AG09319 (cell line): ENCODE data around the gene RPS19.

Experiments
- DNase-seq: peaks from one replicate; pipeline ENCODE4 v3.0.0-alpha.2; 2010; ENCODE audit warnings: low read depth; ENCODE audit errors: extremely low read depth
- CTCF ChIP-seq: IDR thresholded peaks from 2 replicates; pipeline ENCODE4 v1.5.1; 2011; ENCODE audit warnings: low read depth, mild to moderate bottlenecking, inconsistent platforms, low read length, moderate library complexity

RPS19 gene

DNA sequence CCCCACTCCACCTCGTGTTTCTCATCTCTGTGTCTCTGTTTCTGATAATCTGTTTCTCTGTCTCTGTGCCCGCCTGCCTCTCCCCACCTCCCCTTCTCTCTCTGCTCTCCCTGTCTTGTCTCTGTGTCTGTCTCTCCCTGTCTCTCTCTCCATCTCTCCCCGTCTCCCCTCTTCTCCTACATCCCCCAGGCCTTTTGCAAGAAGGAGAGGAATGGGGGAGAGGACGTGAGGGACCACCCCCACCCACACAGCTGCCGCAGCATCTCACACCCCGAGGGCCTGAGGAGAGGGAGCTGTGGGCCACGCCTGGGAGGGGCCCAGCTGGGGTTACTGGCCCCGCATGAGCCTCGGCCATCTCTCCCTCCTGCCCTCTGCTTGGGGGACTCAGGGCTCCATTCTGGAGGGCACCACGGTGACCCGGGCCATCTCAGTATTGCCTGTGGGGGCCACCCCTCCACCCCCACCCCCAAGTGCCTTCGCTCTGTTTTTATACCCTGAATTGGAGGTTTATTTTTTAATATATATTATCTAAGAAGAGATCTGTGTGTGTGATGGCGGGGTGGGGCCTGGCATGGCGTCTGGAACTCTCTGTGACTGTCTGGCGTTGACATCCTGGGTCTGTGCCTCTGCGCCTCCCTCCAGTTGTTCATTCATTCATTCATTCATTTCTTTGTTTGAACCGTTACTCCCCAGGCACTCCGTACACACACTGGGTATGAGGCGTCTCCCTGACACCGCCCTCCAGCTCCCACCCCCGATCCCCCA is 47.0 kb downstream of the RPS19 start:
- DNase-seq = no peak
- TF ChIP-seq CTCF = no peak

DNA sequence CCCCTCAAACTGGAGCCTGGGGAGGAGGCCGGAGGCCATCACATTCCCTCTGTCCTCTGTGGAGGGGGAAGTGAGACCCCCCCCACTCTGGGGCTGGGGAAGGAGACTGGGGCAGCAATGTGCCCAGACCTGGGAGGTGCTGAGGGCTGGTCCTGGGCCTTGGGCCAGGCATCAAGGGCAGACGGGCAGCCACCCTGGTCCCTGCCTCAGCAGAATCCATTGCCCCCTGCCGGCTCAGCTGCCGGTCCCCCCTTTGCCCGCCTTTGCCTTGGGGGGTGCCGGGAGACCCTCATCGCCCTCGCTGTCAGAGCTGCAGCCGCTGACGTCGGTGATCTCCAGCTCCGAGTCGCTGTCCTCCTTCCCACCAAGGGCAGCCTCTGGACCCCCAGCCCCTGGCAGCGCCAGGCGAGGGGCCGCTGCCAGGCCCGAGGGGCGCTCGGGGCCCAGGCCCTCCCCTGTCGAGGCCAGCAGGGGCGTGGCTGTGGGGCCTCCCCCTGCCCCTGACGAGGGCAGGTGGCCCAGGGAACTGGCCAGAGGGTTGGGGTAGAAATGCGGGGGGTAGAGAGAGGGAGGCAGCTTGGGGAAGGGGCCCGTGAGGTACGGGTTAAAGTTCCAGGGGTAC is 48.0 kb downstream of the RPS19 start:
- no peak for TF ChIP-seq CTCF
- DNase-seq = no peak

GRCh38 chr19:41908724-41909464 is 48.8 kb downstream of the RPS19 start:
- DNase-seq = no peak
- TF ChIP-seq CTCF = no peak

DNA sequence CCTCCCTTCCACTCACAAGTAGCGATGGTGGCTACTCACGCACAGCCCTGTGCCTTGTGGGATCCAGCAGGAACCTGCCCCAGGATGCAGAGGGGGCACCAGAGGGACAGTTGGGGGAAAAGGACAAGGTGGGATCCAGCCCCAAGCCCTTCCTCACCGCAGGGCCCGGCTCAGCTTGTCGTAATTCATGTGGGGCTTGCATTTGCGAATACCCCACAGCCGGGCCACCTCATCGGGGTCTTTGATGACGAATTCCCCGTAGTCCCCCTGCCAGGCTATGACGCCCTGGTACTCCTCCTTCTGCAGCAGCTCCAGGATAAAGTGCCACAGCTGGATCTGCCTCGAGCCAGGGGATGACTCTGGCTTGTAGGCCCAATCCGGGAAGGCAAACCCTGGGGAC is 49.7 kb downstream of the RPS19 start:
- TF ChIP-seq CTCF = no peak
- DNase-seq = no peak

DNA sequence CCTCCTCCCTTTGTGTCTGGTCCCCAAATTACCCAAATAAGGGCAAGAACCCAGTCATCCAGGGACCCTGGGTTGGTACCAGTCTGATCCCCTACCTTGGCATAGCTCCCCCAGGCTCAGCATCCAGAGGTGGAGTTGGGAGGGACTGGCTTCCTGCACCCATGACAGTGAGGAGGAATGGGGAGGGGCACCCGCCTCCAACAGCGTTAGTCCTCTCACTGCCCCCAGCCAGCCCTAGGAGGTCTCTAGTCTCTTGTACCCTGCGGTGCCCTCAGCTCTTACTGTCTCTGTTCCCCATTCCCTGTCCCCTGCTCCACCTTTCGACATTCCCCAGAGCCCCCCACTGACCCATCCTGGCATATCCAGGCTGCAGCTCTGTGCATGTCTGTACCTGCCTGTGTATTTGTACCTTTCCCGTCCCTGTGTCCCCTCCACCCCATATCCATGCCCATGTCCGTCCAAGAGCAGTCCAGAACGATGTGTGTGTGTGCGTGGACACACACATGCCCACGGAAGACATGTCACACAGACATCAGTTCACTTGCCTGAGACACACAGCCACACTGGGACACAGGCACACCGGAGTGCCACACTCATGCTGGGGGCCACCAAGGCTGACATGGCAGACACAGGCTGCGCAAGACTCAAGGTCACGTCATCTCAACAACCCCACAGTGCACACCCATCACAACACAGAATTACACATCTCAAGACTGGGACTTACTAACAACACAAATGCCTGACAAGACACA is 50.4 kb downstream of the RPS19 start:
- TF ChIP-seq CTCF = no peak
- no peak for DNase-seq

GRCh38 chr19:41910992-41911888 is 51.2 kb downstream of the RPS19 start:
- DNase-seq = no peak

More at GRCh38 chr19:41910992-41911888, 51.2 kb downstream of the RPS19 start:
- no peak for TF ChIP-seq CTCF
